Measurements from ENCODE around the gene SUSD6.

DNA sequence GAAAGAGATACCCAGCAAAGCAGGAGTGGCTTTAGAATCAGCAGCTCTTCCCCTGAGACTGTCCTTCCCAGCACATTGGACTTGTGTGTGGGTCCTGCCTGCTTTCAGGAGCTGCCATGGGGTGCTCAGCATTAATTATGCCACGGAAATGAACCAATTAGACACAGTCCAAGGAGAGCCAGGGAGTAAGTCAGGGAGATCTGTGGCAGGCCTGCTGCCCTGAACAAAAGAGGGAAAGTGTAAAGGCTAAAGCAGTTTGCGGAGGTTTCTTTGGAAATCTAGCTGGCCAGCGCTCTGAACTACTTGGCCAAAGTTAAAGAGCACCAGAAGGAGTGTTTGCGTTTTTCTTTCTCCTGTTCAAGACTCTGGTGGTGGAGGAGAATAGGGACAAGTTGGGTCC, 89.9 kb downstream of the SUSD6 start:
- TF ChIP-seq, protein P1, sequence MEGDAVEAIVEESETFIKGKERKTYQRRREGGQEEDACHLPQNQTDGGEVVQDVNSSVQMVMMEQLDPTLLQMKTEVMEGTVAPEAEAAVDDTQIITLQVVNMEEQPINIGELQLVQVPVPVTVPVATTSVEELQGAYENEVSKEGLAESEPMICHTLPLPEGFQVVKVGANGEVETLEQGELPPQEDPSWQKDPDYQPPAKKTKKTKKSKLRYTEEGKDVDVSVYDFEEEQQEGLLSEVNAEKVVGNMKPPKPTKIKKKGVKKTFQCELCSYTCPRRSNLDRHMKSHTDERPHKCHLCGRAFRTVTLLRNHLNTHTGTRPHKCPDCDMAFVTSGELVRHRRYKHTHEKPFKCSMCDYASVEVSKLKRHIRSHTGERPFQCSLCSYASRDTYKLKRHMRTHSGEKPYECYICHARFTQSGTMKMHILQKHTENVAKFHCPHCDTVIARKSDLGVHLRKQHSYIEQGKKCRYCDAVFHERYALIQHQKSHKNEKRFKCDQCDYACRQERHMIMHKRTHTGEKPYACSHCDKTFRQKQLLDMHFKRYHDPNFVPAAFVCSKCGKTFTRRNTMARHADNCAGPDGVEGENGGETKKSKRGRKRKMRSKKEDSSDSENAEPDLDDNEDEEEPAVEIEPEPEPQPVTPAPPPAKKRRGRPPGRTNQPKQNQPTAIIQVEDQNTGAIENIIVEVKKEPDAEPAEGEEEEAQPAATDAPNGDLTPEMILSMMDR (IDR thresholded peaks at IDR 0.05; ENCODE audit: low read depth, low read length, missing input control) = no peak
- no peak for TF ChIP-seq TAF1 (conservative IDR thresholded peaks at IDR 0.05)
- TF ChIP-seq EGR1 (IDR thresholded peaks at IDR 0.05; ENCODE audit: low read depth in 2 of 2) = no peak
- no peak for TF ChIP-seq MAX (IDR thresholded peaks at IDR 0.05)

Data from liver (tissue), 3 donors.